Activated CD4-positive, alpha-beta T cell treated with anti-CD3 and anti-CD28 coated beads, Interleukin-2, amount 50 U/mL, for 1 hour (primary cell): ENCODE data around the gene PRR33.
"Not testable (repeated sequence)": the region's sequence is repeated elsewhere in the genome, so short reads cannot be mapped to it uniquely, and the experiment has no call there.

ENCODE experiments used
- DNase-seq: peaks from one replicate; pipeline ENCODE4 v3.0.0-alpha.2; 2020

The PRR33 gene

DNA sequence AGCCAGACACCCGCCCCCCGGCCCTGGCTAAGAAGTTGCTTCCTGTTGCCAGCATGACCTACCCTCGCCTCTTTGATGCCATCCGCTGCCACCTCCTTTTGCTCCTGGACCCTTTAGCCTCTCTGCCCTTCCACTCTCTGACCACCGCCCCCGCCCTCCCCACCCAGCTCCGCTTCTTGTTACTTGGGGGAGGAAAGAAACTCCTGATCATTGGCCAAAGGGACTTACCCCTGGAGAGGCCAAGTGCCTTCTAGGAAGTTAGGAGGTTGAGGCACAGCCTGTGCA is at the start of gene PRR33:
Gene PRR33 (minus strand): TSS at position 65 of the 285 bp plus-strand sequence. CDS start 1,311 bp downstream, outside the sequence.
- DNase-seq: no peak

DNA sequence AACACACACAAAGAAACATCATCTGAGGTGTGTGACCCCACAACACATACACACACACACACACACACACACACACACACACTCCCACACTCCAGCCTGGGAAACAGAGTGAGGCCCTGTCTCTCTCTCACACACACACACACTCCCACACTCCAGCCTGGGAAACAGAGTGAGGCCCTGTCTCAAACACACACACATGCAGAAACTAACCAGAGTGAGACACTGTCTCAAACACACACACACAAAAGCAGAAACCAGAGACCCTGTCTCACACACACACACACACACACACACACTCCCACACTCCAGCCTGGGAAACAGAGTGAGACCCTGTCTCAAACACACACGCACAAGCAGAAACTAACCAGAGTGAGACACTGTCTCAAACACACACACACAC is 48.1 kb upstream of the PRR33 start:
- DNase-seq: not testable (repeated sequence)

DNA sequence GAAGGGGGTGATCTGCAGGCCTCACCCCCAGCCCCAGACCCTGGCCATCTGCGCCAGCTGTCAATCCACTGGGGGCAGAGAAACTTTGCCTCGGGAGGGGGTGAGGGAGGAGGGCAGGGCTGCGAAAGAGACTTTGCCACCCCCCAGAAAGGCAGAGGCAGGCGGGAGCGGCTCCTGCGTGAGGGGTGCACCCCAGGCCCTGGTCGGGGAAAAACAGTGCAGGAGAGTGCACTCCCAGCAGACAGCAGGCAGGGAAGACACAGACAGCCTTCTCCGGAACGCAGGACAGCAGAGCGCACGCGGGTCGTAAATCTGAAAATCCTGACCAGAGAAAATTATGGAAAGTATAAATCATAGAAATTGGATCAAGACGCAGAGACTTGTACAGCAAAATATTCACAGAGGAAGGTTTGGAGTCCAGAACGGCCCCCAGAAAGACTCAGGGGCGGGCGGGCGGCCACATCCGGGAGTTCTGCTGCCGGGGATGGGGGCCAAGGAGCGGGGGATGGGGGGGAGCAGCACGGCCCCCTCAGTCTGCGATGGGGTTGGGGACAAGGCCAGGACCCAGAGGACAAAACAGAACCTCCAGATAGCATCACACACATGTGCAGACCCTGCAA is 47.4 kb upstream of the PRR33 start:
- DNase-seq: no peak

DNA sequence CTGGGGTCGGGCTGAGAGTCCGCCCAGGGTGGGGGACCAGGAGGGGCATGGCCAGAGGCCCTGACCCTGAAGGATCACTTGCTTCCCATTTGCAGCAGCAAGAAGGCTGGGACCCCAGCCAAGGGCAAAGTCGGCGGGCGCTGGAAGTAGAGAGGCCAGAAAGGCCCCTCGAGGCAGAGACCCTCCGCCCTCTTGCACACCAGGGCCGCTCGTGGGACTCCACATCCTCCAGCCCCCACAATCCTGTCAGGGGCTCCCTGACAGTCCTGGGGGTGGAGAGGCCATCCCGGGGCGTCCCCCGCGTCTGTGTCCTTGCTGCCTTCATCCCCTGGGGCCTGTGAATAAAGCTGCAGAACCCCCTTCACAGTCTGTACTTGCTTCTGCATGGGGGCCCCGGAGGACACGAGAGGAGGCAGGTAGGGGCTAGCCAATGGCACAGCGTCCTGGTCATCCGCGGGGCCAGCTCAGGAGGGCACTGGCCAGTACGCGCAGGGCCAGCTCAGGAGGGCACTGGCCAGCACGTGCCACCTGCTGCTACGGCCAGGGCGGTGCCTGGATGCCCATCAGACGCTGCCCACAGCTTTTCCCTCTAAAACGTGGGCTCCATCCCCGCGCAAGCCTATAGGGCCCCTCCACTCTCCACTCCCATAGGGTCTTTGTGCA is 46.8 kb upstream of the PRR33 start:
- no peak for DNase-seq

DNA sequence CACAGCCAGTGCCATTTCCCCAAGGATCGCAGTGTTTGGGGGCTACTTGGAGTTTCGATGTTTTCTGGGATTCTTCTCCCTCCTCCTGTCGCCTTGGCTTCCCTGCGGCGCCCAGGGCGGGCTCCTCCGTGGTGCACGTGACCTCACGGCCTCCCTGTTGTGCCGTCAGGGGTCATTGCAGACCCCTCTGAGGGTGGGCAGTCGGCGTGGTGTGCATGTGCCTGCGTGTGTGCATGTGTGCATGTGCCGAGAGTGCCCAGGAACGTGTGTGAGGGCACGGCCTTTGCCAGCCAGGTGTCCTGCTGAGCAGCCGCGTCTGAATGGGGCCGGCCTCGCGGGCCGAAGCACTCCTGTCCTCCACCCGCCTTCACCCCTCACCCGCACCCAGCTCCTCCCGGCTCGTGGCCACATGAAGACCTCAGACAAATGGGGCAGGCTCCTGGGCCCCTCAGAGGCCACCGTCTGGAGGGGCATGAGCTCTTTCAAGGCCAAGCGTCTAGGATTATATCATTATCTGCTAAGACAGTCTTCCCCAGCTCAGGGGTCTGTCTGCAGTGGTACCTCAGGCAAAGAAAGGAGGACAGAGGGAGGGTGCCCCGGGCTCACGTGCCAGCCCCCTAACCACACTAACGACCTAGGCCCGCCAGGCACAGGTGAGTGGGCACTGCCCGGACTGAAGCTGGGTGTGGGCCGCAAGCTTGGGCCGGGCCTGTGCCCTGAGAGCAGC is 46.1 kb upstream of the PRR33 start:
- no peak for DNase-seq

DNA sequence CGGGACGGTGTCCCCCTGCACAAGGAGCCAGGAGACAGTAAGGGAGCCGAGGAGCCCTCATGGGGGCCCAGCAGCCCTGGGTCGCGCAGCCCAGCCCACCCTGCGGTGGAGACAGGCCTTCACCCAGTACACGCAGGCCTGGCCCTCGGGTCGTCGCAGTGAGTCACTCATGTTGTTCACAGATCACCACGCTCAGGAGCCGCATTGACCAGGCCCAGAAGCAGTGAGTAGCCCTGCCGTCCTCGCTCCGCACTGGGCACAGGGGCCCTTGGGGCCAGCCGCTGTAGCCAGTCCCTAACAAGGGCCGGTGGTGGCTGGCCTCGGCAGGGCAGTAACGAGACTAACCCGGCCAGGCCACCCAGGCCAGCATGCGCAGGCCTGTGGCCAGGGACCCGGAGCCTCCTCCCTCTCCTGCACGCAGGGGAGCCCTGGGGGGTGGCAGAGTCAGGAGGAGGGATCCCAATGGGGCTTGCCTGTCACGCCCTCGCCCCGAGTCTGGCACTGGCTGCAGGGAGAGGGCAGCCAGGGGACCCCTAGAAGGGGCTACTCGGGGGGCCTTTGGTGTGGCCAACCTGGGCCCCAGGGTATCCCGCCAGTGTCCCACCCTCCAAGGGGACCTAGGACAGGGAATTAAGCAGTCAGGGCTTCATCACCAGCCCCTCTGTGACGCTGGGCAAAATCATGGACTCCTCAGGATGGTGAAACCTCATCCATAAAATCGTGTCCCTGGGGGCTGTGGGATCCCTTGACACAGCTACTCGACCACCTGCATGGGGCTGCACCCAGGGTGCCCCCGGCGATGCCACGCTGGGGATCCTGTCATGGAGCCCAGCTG is 45.3 kb upstream of the PRR33 start:
- no peak for DNase-seq

DNA sequence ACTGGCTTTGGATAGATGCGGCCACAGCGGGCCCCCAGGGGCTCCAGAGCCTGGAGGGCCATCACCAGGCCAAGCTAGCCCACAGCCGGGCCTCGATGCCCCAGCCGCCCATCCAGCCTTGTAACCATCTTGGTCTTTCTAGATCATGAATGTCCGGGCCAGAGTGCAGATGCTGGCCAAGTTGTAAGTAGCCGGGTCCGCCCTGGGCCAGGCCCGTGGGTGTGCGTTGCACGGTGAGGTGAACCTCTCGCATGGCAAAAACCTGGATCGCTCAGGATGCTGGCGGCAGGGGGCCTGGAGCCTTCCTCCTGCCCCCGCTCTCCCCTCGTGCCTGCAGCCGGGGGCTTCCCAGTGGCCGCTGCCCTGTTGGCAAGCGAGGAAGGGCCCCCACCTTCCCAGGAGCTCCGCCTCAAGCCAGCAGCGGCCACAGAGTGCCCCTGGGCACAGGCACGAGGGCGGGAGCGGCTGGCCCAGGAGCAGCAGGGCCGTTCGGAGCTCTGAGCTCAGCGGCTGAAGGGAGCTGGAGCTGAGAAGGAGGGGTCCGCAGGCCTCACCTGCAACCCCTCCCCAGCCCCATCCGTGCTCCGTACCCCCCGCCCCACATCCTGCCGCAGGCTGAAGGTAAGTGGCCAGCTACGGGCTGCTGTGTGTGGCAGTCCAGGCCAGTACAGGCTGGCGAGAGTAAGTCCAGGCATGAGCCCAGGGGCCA is 44.5 kb upstream of the PRR33 start:
- DNase-seq: no peak

DNA sequence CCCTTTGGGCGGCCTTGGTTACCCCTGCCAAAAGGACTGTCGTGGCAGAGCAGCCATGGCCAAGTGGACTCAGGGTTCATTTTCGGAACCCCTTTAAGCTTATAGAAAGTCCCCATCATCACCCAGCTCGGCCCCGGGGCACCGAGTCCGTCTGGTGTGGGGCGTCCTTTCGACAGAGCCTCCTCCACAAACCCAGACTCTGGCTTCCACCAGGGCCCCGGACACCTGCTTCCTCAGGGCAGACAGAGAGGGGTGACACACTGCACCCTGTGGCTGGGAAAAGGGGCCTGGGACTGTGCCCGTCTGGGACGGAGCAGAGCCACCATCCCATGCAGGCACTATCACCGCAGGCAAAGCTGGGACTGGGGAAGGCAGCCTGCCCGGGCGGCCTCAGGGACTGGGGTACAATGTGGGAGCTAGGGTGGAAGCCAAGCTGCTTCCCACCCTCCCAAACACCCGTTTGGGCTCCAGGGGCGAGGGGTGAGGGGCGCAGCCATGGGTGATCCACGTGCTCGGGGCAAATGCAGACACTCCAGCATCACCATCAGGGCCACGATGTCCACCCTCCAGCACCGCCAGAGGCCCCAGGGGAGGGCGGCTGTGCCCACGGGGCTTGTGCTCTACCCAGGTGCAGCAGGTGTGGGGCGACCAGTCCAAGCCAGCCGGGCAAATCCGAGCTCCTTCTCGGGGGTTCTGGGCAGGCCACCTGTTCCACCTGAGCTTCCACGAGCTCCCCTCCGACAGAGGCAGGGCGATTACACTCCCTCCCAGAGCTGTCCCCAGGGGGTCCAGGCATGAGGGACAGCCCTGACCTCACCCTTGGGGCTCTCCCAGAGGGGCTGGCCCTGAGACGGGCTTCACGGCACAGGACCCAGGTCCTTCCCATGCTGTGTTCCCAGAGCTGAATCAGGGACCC is 43.7 kb upstream of the PRR33 start:
- no peak for DNase-seq

DNA sequence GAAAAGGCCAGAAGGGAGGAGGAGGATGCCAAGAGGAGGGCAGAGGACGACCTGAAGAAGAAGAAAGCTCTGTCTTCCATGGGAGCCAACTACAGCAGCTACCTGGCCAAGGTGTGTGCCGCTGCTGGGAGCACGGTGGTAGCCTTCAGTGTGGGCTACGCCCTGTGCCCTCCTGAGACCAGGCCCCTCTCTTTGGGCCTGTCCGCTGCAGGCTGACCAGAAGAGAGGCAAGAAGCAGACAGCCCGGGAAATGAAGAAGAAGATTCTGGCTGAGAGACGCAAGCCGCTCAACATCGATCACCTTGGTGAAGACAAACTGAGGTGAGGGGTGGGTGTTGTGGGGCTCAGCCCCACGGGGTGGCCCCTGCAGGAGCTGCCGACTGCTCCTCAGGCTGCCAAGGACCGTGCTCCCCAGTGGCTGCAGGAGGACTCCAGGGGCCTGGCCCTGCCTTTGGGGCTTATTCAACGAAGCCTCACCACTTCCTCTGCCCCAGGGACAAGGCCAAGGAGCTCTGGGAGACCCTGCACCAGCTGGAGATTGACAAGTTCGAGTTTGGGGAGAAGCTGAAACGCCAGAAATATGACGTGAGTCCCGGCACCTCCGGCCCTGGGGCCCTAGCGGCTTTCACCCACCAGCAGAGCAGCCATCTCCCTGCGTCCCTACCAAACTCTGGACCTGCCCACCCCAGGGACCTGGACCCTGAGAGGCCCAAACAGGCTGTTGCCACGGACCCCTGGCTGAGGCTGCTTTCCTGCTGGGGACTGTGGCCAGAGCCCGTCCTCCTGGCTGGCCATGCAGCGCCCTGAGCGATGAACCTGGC is 42.9 kb upstream of the PRR33 start:
- DNase-seq: no peak

DNA sequence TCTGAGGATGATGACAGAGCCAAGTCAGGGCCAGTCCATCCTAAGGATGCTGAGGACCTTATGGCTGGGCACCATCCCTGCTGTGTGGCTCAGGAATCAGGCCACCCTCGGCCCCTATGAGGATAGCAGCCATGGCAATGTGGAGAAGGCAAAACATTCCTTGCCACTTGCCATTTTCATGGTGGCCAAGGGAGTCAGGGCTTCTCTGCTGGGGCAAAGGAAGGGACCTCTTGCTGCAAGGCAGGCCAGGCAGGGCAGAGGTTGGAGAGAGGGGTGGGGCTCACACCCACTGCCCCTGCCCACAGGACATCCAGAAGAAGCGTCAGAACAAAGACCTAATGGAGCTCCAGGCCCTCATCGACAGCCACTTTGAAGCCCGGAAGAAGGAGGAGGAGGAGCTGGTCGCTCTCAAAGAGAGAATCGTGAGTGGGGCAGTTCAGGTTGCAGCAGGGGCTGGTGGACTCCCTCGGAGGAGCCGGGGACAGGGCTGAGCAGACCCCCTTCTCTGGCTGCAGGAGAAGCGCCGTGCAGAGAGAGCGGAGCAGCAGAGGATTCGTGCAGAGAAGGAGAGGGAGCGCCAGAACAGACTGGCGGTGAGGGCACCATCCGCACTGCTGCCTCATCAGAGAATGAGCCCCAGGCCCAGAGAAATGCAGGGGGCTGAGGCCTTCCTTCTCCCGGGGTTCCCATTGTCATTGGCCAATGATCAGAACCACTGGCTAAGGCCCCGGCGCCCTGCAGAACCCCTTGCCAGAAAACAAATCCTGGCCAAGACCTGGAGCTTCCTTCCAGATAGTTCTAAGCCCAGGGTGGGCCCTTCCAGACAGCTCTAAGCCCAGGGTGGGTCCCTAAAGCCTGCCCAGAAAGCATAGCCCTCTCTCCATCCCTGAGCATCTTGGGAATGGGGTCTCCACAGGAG is 42.0 kb upstream of the PRR33 start:
- no peak for DNase-seq

DNA sequence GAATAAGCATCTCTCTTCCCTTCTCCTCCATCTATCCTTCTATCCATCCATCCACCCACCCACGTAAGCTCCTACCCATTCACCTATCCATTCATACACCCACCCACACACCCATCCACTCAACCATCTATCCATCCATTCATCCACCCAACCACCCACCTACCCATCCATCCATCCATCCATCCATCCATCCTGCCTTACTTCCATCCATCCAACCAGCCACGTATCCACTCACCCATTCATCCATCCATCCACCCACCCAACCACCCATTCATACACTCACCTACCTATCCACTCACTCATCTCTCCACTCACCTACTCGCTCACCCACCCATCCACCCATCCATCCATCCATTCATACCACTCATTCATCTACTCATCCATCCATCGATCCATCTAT is 41.0 kb upstream of the PRR33 start:
- no peak for DNase-seq

DNA sequence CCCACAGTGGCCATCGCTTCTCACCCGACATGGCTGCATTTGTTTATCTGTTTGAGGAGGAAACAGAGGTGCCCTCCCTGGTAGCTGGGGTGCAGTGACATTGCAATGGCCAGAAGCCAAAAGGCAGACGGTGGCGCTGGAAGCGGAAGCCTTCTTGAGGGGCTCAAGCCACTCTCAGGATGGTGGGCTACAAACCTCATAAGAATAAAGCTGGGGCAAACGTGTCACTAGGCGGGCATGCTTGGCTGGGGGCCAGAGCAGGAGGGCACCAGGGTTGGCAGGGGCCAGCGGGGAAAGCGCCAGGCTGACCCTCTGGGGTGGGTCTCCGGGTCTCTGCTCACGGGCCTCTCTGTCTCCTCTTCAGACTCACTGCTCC is 40.4 kb upstream of the PRR33 start:
- DNase-seq: no peak

DNA sequence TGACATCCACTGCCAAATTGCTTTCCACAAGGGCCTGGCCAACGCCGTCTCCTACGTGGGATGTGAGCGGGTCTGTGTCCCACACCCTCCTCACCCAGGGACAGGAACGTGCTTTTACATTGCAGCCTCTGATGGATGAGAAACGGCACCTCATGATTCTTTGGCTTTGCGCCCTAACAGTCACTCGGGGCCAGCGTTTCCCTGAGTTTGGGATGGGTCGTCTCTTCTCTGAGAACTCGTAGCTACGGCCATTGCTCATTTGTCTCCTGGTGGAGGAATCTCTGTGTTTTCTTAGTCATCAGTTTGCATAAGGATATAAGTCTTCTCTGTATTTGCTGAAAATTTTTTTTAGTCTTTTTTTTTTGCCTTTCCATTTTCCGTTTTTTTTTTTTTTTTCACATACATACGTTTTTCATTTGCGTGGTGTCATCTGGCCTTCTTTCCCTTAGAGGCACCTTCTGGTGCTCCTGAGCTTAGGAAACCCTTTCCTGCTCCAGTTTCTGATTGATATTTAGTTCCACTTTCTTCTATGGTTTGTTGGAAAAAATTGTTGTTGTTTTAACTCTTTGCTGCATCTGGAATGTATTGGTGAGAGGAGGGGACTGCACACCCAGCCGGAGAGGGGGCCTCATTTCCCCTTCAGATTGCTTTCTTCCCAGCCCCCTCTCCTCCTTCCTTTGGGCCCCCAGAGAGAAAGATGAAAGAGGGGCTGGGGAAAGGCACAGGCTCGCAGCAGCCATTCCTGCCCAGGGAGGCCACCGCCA is 39.8 kb upstream of the PRR33 start:
- no peak for DNase-seq

DNA sequence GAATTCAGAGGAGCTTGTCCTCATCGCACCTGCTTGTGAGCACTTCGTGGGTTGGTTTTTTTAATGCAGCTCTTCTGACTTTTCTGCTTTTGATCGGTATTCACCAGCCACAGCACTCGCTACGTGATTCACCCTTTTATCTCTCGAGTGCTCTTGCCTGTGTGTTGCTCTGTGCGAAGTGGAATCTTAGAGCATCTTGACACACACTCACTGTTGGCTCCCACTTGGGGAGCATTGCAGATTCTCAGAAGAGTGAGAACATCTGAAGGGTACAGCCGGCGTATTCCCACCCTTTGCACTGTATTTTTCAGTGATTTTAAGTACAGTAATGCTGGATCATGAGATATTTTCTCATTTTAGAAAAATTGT is 38.8 kb upstream of the PRR33 start:
- DNase-seq: no peak

DNA sequence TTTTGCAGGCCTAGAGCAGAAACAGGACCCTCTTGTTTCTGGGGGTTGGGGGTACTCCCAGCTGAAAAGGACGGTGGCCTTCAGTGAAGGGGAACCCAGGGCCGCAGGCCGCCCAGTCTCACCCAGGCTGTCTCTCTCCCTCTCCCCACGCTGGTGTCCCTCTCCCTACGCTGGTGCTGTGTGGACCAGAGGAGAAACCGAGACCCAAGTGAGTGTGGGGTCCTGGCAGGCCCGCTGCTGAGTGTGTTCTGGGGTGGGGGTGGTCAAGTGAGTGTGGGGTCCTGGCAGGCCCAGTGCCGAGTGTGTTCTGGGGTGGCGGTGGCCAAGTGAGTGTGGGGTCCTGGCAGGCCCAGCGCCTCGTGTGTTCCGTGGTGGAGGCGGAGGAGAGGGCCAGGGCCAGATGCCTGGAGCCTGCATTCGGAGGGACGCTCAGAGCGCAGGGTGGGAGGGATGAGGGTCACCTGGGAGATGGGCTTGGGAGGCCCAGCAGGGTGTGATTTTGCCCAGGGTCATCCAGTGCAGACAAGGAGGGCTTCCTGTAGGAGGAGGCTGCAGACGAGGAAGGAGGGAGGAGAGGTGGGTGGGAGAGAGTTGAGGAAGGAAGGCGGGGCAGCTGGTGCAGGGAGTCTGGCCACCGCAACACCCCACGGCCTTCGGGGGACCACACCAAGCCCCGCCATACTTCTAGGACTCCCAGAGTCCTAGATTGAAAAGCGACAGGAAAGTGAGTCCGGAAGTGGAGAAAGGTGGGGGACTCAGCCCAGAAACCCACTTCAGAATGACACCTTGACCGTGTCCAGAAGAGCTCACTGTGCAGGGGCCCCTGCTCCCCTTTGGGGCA is 38.1 kb upstream of the PRR33 start:
- DNase-seq: no peak

DNA sequence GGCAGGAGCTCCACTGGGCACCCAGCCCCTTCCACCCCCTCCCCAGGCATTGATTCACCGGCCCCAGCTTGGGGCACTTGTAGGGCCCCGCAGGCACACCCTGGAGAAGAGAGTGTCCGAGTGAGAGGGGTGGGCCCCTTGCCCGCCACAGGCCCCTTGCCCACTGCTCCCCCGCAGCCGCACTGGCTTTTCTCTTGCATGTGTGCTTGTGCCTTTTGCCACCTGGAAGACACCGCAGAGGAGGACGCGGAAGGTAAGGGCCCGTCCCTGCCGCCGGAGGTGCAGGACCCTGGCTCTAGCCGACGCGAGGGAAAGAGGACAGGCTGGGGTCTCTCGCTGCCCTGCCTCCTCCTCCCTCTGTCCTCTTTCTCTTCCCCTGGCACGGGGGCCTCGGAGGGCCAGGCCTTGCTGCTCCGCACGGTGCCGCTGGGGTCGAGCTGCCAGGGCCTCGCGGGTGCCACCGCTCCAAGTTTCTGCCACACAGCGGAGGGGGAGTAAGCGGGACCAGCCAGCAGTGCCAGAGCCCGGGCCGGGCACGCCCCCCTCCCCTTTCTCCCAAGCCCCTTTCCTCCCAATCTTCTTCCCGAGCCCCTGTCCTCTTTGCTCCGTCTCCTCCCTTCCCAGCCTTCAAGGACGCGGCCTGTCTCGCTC is 37.3 kb upstream of the PRR33 start:
- DNase-seq: no peak

DNA sequence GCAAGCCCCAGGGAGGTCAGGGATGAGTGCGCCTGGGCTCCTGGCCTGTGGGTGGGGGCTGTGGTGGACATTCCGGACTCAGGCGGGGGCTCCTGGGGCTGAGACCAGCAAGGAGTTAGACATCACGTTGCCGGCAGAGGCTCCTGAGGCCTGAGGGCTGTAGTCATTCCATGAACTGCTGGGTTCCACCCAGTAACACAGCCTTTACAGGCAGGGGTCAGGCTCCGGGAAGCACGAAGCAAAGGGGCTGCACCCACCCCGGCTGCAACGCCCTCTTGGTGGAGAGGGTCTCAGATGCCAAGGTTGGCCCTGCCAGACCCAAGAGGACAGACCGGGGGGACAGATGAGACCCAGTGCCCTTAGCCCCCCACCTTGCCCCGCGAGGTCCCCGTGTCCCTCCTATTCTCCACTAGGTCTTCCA is 36.8 kb upstream of the PRR33 start:
- DNase-seq: no peak
